ENCODE measurements around the gene FERMT2.

GRCh38 chr14:52974406-52974805 lies 23.6 kb upstream of the FERMT2 start:
- no peak for TF ChIP-seq CTCF (IDR thresholded peaks at IDR 0.05; ENCODE audit: insufficient read depth, low read depth, low read length)
- TF ChIP-seq EZH2 (IDR thresholded peaks at IDR 0.05; ENCODE audit: insufficient read depth, low read length) = no peak
